Endothelial cell (in vitro differentiated cells): ENCODE results near the gene TMEM74B. TPM values are rescaled to one million over a fixed set of nuclear protein-coding genes. Genes with fewer than 3 reads are reported as not detected.
A peak's percentile ranks its signal among the peaks of the same experiment; 100 is the strongest.

Source experiments
- DNase-seq: peaks from one replicate; pipeline ENCODE4 v3.0.0; 2021; ENCODE audit warnings: low spot score
- H3K27ac Mint-ChIP-seq: one replicate; pipeline ENCODE4 v1.8.0; 2021; ENCODE audit warnings: mixed read lengths, inconsistent platforms; ENCODE audit not compliant: unreplicated experiment
- H3K27me3 Mint-ChIP-seq: one replicate; pipeline ENCODE4 v1.8.0; 2021; ENCODE audit warnings: mild to moderate bottlenecking, moderate library complexity, mixed read lengths, inconsistent platforms; ENCODE audit not compliant: unreplicated experiment
- H3K36me3 Mint-ChIP-seq: one replicate; pipeline ENCODE4 v1.8.0; 2021; ENCODE audit warnings: mild to moderate bottlenecking, low read depth, mixed read lengths, inconsistent platforms; ENCODE audit not compliant: unreplicated experiment
- H3K4me1 Mint-ChIP-seq: one replicate; pipeline ENCODE4 v1.8.0; 2021; ENCODE audit warnings: mild to moderate bottlenecking, mixed read lengths, inconsistent platforms; ENCODE audit not compliant: unreplicated experiment
- H3K4me3 Mint-ChIP-seq: one replicate; pipeline ENCODE4 v1.8.0; 2021; ENCODE audit warnings: mild to moderate bottlenecking, mixed read lengths, inconsistent platforms; ENCODE audit not compliant: unreplicated experiment
- H3K9me3 Mint-ChIP-seq: one replicate; pipeline ENCODE4 v1.8.0; 2021; ENCODE audit warnings: mixed read lengths, inconsistent platforms; ENCODE audit not compliant: unreplicated experiment
- CTCF ChIP-seq: fragments of 200-600 bp; sonication (generic); IDR thresholded peaks from one replicate; pipeline ENCODE4 v1.5.0; 2021; ENCODE audit warnings: antibody characterized with exemption; ENCODE audit not compliant: unreplicated experiment
- total RNA-seq: library from RNA; stranded (reverse); fragmentation: NEBNext Ultra II Directional; extraction: Animal tissue kit (Norgen Biotek cat#: 25700); gene quantifications from one replicate; pipeline ENCODE4 v1.2.1, GENCODE V29; 2021; ENCODE audit not compliant: unreplicated experiment

Gene TMEM74B
- total RNA-seq, 1 donor from 2014 or later: 35.4 TPM

GRCh38 chr20:1186367-1186991 is 1.7 kb upstream of the TMEM74B start:
- Mint-ChIP-seq H3K27me3 (peaks cover 17% of the 10 kb centered on the region), H3K4me1 (peaks cover 34% of the 10 kb centered on the region)
- TF ChIP-seq CTCF: no peak

GRCh38 chr20:1185790-1186334 is 1.1 kb upstream of the TMEM74B start:
- TF ChIP-seq CTCF: peak; percentile 67
- DNase-seq: peak; percentile 80
- Mint-ChIP-seq H3K4me1 (peaks cover 34% of the 10 kb centered on the region), H3K9me3 (no peaks in the 10 kb centered on the region), H3K27ac (no peak overlapping the region), H3K4me3 (peak overlapping the region; percentile 93), H3K27me3 (peaks cover 18% of the 10 kb centered on the region), H3K36me3 (peaks cover 8% of the 10 kb centered on the region)

More at GRCh38 chr20:1186367-1186991, 1.7 kb upstream of the TMEM74B start:
- peak overlapping the region; percentile 93 for H3K4me3 Mint-ChIP-seq
- H3K36me3 Mint-ChIP-seq: peaks cover 8% of the 10 kb centered on the region
- H3K27ac Mint-ChIP-seq: no peak overlapping the region
- peak; percentile 43 for DNase-seq
- no peaks in the 10 kb centered on the region for H3K9me3 Mint-ChIP-seq

GRCh38 chr20:1185316-1185741 is 548 bp upstream of the TMEM74B start:
- H3K27ac Mint-ChIP-seq: no peak overlapping the region
- H3K4me3 Mint-ChIP-seq: no peak overlapping the region
- H3K36me3 Mint-ChIP-seq: peaks cover 8% of the 10 kb centered on the region
- peaks cover 34% of the 10 kb centered on the region for H3K4me1 Mint-ChIP-seq
- no peak for TF ChIP-seq CTCF
- H3K9me3 Mint-ChIP-seq: no peaks in the 10 kb centered on the region
- DNase-seq: peak; percentile 35
- peaks cover 18% of the 10 kb centered on the region for H3K27me3 Mint-ChIP-seq

GRCh38 chr20:1184260-1184637 is 532 bp downstream of the TMEM74B start:
- Mint-ChIP-seq H3K27me3 (peaks cover 17% of the 10 kb centered on the region), H3K4me3 (peak overlapping the region; percentile 97), H3K9me3 (no peaks in the 10 kb centered on the region), H3K4me1 (peaks cover 33% of the 10 kb centered on the region), H3K27ac (peak overlapping the region; percentile 86), H3K36me3 (peaks cover 12% of the 10 kb centered on the region)
- DNase-seq: no peak
- no peak for TF ChIP-seq CTCF

GRCh38 chr20:1183153-1183552 is 1.6 kb downstream of the TMEM74B start:
- peaks cover 29% of the 10 kb centered on the region for H3K4me1 Mint-ChIP-seq
- no peak overlapping the region for H3K27ac Mint-ChIP-seq
- peaks cover 12% of the 10 kb centered on the region for H3K36me3 Mint-ChIP-seq
- TF ChIP-seq CTCF: no peak
- peak overlapping the region; percentile 97 for H3K4me3 Mint-ChIP-seq
- H3K27me3 Mint-ChIP-seq: peaks cover 17% of the 10 kb centered on the region
- no peak for DNase-seq
- H3K9me3 Mint-ChIP-seq: no peaks in the 10 kb centered on the region
